Ascending aorta (tissue), 2 donors: ENCODE results near the gene EFNB3. TPM values are rescaled to one million over a fixed set of nuclear protein-coding genes. Genes with fewer than 3 reads are reported as not detected.

ENCODE experiments used
- DNase-seq, 2 donors: peaks; one replicate each; pipeline ENCODE4 v3.0.0-alpha.2; 2019; ENCODE audit warnings: low spot score in 2 of 2
- H3K27ac ChIP-seq, 2 donors: fragments of 200-600 bp; sonication (generic); one replicate each; pipeline ENCODE4 v1.5.1; 2016 to 2017; ENCODE audit warnings: mild to moderate bottlenecking in 1 of 2
- H3K27me3 ChIP-seq: fragments of 200-600 bp; sonication (generic); one replicate; pipeline ENCODE4 v1.5.1; 2017
- H3K36me3 ChIP-seq, 2 donors: fragments of 200-600 bp; sonication (generic); one replicate each; pipeline ENCODE4 v1.5.1; 2016
- H3K4me1 ChIP-seq, 2 donors: fragments of 200-600 bp; sonication (generic); one replicate each; pipeline ENCODE4 v1.5.1; 2016 to 2017; ENCODE audit warnings: mild to moderate bottlenecking in 1 of 2
- H3K4me3 ChIP-seq, 2 donors: fragments of 200-600 bp; sonication (generic); one replicate each; pipeline ENCODE4 v1.5.1; 2016 to 2017; ENCODE audit warnings: mild to moderate bottlenecking in 1 of 2
- H3K9me3 ChIP-seq, 2 donors: fragments of 200-600 bp; sonication (generic); one replicate each; pipeline ENCODE4 v1.5.1; 2016
- CTCF ChIP-seq, 3 experiments: fragments of 200-600 bp in 2 of 3; fragments of 450-650 bp in 1 of 3; sonication (generic) in 2 of 3; IDR thresholded peaks; one replicate each; pipeline ENCODE4 v1.5.1; 2016 to 2019; ENCODE audit warnings: antibody characterized with exemption in 3 of 3, mild to moderate bottlenecking in 1 of 3, moderate library complexity in 1 of 3
- intact Hi-C: fragments of 100-400 bp; cut with DNase I; formaldehyde crosslinking; loops from one replicate; pipeline ENCODE4 v1.15.1; 2023
- total RNA-seq: library from RNA; depleted of rRNA; stranded (reverse); fragments of >200 nt; gene quantifications from one replicate; pipeline ENCODE4 v1.1.0, GENCODE V29; 2016

The EFNB3 gene
- total RNA-seq, 1 donor from 2014 or later, result not detected

- Histone ChIP-seq H3K4me3 (peak overlapping the region; percentile 40 to 70), H3K27ac (peak overlapping the region; percentile 2 to 41), H3K36me3 (no peaks in the 10 kb centered on the region), H3K9me3 (no peaks in the 10 kb centered on the region), H3K4me1 (peaks cover 9 to 16% of the 10 kb centered on the region in 2 donors), H3K27me3 (no peaks in the 10 kb centered on the region)
- intact Hi-C loops, result loop anchor here (1.0 to 10.0 kb wide), 9 partner anchors 28 to 382 kb away; partner anchors contain the start of genes DNAH2, EIF5A, FXR2 and KCTD11
- DNase-seq, result no peak
- no peak for TF ChIP-seq CTCF (IDR thresholded peaks at IDR 0.05)
These were observed 16.1 kb upstream of the EFNB3 start for GRCh38 chr17:7688808-7689316.

GRCh38 chr17:7695586-7695985 is 9.4 kb upstream of the EFNB3 start:
- H3K9me3 ChIP-seq, result no peaks in the 10 kb centered on the region
- H3K27me3 ChIP-seq, result no peaks in the 10 kb centered on the region
- H3K4me1 ChIP-seq, result no peaks in the 10 kb centered on the region
- peaks cover 0 to 12% of the 10 kb centered on the region in 2 donors for H3K36me3 ChIP-seq
- intact Hi-C loops, result no loop called here
- no peak overlapping the region for H3K27ac ChIP-seq
- DNase-seq, result no peak
- TF ChIP-seq CTCF (IDR thresholded peaks at IDR 0.05), result no peak
- H3K4me3 ChIP-seq, result no peak overlapping the region

- H3K27ac ChIP-seq, result no peak overlapping the region
- no peak overlapping the region for H3K4me3 ChIP-seq
- H3K4me1 ChIP-seq, result no peaks in the 10 kb centered on the region
- H3K9me3 ChIP-seq, result no peaks in the 10 kb centered on the region
- H3K27me3 ChIP-seq, result no peaks in the 10 kb centered on the region
- DNase-seq, result no peak
- TF ChIP-seq CTCF (IDR thresholded peaks at IDR 0.05), result no peak
- intact Hi-C loops, result no loop called here
- peaks cover 9 to 34% of the 10 kb centered on the region in 2 donors for H3K36me3 ChIP-seq
These were observed 7.0 kb upstream of the EFNB3 start for GRCh38 chr17:7697828-7698588.

- no peaks in the 10 kb centered on the region for H3K9me3 ChIP-seq
- peaks cover 9 to 27% of the 10 kb centered on the region in 2 donors for H3K36me3 ChIP-seq
- no peak for DNase-seq
- no peak overlapping the region for H3K27ac ChIP-seq
- peaks cover 6 to 11% of the 10 kb centered on the region in 2 donors for H3K4me1 ChIP-seq
- no peak overlapping the region for H3K4me3 ChIP-seq
- H3K27me3 ChIP-seq, result peaks cover 5% of the 10 kb centered on the region
- intact Hi-C loops, result no loop called here
- TF ChIP-seq CTCF (IDR thresholded peaks at IDR 0.05), result no peak
These were observed 4.5 kb upstream of the EFNB3 start for GRCh38 chr17:7700510-7700909.

- intact Hi-C loops, result no loop called here
- H3K4me3 ChIP-seq, result no peak overlapping the region
- DNase-seq, result no peak
- H3K27ac ChIP-seq, result no peak overlapping the region
- H3K9me3 ChIP-seq, result no peaks in the 10 kb centered on the region
- peaks cover 6 to 11% of the 10 kb centered on the region in 2 donors for H3K4me1 ChIP-seq
- no peak for TF ChIP-seq CTCF (IDR thresholded peaks at IDR 0.05)
- H3K36me3 ChIP-seq, result peaks cover 9 to 27% of the 10 kb centered on the region in 2 donors
- H3K27me3 ChIP-seq, result peaks cover 5% of the 10 kb centered on the region
These were observed 3.3 kb upstream of the EFNB3 start for GRCh38 chr17:7701681-7702080.
